Fibroblast of upper back skin (primary cell): ENCODE results near the gene MCM3.

Experiments
- DNase-seq: peaks from one replicate; pipeline ENCODE4 v3.0.0-alpha.2; 2013

MCM3 gene

GRCh38 chr6:52301326-52301725, 16.8 kb upstream of the MCM3 start:
- no peak for DNase-seq

- DNase-seq = no peak
Observed at GRCh38 chr6:52300489-52300931, 16.0 kb upstream of the MCM3 start.

DNA sequence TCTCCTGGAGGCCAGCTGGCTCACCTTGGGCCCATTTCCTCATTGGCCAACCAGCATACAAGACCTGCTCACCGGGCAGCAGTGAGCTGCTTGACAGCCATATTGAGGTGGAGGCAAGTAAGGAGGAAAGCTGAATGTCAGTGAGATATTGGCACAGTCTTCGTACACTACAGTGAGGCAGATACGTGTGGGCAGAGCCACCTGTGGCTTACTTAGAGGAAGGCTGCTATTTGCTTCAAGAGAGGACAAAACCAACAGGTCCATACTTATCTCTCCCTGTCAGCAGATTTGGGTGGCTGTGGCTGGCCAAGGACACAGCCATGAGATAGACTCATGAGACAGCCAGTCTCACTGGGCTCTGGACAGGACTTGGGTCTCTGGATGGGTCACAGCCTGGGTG, 15.1 kb upstream of the MCM3 start:
- DNase-seq = no peak

DNA sequence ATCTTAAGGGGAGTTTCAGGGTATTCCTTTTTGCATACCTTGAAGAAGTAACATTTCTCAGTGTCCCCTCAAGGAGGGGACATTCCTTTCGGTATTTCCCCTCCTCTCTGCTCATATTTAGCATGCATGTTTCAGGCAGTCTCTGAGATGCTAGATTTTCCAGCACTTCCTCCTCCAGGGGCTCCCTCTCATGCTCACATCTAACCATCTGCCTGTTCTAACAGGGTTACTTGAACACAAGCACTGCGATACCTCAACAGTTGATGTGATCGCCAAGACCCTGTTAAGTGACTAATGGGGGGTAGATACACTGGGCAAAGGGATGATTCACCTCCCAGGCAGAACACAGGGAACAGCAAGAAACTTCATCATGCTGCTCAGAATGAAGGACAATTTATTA, 12.9 kb upstream of the MCM3 start:
- peak; percentile 7 for DNase-seq

DNA sequence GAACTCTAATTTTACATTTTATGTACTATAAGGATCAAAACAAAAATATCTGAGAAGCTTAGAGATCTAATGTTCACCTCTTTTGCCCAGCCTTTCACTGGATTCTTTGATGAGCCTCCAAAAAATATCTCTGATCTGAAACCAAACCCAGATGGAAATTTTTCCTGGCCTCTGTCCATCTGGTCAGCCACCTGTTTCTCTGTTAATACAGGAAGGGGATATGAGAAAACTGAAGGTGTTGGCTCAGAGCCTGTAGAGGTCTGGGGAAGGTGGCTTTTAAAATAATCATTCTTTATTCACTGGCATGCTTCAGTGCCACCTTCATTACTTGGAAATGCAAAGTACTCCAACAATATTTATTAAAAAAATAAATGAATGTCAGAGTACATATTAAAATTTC, 8.5 kb upstream of the MCM3 start:
- no peak for DNase-seq

- DNase-seq = no peak
Observed at GRCh38 chr6:52288841-52289240, 4.3 kb upstream of the MCM3 start.

DNA sequence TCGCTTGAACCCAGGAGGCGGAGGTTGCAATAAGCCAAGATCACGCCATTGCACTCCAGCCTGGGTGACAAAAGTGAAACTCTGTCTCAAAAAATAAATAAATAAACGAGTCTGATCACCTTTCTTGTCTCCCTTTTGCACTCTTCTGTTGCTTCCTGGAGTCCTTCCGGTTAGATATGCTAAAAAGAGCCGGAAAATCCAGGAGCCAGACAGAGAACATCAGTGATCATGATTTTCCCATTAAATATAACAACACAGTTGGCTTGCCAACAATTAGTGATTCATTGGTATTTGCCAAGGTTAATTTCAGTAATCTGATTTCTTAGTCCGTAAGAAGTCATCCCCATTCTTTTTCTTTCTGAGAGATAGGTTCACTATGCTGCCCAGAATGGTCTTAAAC, 3.7 kb upstream of the MCM3 start:
- DNase-seq = no peak

GRCh38 chr6:52286798-52287432, 2.4 kb upstream of the MCM3 start:
- peak; percentile 79 for DNase-seq

DNA sequence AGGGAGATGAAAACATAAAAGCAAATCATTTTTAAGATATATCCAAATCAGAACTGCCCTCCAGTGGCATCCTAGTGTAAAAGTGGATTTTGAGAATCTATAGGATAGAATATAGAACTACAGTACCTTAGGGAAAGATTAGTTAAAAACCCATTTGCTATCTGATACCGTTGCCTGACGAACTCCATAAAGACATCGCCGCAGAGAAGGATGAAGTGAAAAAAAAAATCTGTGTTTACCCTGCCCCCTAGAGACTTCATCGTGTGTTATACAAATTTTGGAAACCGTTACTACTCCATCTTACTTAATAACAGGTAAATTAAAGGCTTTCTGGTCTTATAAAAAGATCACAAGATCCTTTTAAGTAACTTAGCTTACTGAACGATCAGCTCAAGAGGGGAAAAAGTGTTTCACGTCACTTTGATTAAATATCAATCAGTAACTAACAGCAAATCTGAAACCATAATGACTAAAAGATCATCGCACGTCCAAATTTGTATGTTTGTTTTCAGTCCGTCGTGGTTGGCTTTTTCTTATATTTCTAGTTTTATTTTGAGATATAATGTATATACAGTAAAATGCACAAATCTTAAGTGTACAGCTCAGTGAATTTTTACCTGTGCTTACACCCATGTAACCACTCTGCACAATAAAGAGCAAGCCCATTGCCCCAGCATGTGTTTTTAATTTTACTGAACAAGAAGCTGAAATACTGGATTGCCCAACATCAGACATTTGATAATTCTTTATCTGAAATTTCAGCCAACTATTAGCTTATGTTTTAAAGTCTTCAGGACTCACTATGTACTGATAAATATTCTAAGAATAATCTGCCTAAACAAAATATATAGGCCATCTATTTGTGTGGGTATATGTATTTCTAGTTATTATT, 881 bp upstream of the MCM3 start:
- peak; percentile 45 for DNase-seq

DNA sequence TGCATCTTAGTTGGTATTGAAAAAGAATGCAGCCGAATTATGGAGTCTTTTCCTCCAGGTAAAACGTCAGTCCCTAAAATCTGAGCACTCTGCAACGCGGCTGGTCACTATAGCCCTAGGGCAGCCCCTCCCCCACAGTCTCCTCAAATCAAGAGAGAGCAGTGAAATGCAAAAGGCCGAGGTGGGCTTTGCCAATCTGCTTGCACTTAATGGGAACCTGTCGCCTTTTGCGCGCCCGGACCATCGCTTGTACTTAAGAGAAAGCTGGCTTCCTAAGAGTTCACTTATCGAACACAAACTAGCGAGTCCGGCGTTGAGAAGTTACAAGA, 447 bp downstream of the MCM3 start:
- DNase-seq = no peak

- DNase-seq = no peak
Observed at GRCh38 chr6:52283111-52283510, 1.4 kb downstream of the MCM3 start.

DNA sequence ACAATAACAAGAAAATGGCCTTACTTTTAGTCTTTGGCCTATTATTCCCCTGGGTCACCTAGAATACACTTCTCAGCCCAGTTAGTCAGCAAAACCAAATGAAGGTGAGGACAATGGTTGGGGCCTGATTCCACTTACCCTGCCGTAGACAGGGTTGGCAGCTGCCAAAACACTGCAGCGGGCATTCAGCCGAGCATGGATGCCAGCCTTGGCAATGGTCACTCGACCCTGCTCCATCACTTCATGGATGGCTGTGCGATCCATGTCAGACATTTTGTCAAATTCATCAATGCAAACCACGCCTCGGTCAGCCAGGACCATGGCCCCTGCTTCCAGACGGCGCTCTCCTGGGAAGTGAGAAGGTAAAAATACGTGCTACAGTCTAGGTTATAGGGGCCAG, 8.4 kb downstream of the MCM3 start:
- no peak for DNase-seq

DNA sequence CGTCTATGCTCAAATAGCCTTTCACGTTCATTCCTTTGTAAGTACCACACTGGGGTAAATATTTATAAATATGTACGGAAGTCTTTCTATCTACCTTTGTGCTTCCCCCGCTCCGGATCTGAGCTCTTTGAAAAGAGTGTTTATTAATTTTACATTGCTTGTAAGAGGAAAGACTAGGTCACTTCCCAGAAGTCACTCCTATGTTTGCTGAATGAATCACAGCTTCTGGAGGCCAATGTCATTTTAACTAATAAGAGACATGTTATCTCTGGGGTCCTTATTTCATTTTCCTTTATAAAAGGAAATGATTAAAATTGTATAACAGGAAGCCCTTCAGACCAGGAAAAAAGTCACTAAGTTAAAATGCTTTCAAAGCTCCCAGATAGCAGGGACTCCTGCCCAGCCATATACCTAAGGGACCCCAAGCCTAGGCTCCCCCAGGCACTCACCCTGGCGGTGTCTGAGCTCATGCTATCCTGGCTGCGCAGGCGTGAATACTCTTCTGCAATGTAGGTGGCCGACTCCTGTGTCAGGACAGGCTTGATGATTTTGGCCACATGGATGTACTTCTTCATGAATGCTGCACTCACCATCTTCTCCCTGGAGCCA, 12.6 kb downstream of the MCM3 start:
- DNase-seq = no peak

GRCh38 chr6:52263709-52264540, 20.6 kb downstream of the MCM3 start:
- peak; percentile 63 for DNase-seq

DNA sequence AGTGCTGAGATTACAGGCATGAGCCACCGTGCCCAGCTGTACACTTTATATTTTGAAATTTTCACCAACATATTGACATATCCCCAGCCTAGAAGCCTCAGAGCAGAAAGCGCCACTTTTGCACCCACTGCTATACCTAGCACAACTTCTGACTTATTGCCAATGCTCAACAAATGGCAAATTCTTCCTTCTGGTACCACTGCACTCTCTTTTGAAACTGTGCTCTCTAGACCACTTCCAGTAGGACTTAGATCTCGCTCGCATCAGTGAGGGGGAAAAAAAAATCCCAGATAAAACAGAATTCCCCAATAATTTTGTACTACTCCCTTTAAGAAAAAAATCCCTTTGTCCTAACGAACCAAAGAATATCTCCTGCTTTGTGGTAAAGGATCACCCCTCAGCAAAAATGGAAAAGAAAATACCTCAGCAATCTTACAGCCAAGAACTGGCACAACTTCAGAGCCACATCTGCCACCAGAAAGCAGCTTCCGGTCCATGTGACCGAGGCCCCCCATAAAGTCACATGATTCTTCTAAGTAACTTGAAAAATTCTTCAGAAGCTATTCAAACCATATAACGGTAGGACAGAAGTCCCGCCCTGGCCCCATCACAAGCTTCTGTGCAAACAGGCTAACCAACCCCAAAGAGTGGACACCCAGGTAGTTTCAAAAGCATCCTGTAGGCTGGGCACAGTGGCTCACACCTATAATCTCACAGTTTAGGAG, 21.8 kb downstream of the MCM3 start:
- no peak for DNase-seq

DNA sequence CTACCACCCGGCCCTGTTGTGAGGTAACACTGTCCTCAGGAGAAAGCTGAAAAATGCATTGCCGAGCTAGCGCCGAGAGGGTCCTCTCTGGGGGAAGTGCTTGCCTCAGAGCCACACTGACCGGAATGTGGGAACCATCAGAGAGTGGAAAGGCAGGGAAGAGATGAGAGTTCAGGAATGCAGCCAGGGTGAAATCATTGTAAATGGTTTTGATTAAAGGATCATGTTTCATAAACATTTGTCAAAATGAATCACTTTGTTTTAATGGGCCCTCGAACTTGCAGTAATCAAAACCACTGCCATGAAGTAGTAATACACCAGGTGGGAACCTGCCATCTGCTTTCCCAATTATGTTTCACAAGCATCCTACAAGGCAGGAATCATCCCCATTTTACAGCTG, 23.3 kb downstream of the MCM3 start:
- DNase-seq = peak; percentile 87

DNA sequence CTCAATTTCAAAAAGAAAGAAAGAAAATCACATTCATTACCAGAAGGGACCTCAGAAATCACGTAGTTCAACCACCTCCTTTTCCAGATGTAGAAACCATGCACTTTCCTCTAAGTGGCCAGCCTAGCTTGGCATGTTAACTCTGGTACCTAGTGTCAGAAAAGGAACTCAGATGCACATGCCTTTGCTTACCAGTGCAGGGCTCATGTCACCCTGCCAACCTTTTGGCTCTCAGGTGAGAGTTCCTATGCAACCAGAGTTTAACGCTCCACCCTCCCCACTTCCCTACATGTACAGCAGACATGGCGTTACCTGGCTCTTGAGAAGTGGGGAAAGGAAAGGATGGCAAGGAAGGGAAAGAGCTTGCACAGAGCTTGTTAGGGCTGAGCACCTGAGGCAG, 23.9 kb downstream of the MCM3 start:
- no peak for DNase-seq

DNA sequence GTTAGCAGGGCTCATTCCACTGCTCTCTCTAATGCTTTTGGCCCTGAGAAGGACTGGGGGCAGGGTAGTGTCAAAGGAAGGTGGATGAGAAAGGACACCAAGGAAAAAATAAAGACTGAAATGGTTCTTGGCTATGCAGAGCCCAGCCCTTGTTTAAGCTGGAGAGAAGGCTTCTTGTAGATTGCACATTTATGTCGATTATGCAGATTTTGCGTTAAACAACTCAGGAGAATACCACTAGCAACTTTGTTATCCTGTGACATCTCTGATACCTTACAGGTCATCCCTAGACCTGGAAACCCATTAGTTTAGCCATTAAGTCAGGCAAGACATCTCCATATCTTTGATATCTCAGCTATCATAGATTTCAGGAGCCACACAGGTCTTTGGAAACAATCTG, 29.1 kb downstream of the MCM3 start:
- no peak for DNase-seq

DNA sequence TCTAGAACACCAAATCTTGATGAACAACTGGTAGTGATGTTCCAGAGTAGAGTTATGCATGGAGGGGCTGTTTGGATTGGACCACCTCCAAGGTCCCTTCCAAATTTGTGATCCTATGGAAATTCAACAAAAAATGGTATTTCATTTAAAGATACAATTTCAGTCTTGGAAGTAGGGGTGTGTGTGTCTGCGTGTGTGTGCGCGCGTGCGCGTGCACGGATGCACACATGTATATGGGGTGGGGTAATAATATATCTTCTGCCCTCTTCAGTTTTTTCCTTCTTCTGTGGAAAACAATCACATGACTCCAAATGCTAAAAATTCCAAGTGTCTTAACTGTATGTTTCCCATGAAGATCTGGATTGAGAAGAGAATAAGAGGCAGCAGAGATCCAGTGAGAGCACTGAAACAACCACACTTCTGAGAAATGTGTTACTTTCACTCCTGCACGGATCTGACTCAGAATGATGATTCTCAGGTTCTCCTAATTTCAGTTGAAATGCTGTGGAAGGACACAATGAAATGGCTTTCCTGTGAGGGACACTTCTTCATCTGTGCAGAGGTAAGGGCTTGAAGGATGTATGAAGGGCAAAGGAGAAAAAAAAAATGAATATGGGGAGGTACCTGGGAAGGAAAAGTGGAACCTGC, 29.7 kb downstream of the MCM3 start:
- no peak for DNase-seq

DNA sequence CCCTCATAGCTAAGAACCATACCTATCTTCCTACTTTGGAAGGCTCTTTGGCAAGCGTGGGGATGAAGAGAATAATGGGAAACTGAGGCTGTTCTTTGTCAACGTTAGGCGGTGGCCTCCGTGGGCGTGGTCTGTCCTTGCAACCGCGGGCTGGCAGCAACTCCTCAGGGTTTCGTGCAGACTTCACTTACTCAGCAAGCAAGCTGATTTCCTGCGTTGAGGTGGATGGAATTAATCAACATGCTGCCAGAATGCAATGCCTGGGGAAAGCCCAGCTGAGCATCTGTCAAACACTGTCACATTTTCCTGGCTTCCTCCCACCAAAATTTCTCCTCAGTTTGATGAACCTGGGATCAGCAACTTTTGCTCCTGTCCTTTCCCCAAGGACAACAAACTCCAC, 31.0 kb downstream of the MCM3 start:
- DNase-seq = peak; percentile 43

- no peak for DNase-seq
Observed at GRCh38 chr6:52251113-52251512, 33.4 kb downstream of the MCM3 start.

DNA sequence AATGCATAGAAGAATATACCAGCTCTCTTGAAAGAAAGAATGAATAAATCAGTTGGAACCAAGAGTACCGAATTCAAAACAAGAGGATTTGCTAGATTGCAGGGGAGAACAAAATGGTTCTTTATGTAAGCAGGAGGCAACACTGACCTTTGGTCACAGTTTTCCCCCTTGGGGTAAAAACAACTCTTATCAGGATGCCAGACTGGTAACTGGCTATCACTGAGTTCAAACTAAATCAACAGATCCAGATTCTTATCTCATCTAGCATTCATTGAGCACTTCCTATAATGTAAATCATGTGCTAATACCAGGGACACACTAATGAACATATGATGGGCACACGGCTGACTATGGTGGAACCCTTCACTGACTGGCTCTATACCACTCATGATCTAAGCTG, 35.5 kb downstream of the MCM3 start:
- DNase-seq = no peak
